GM06990 (cell line): ENCODE results near the gene MXI1.

Source experiments
- DNase-seq: peaks from one replicate; pipeline ENCODE4 v3.0.0-alpha.2; 2011; ENCODE audit not compliant: insufficient read length; ENCODE audit errors: extremely low read depth
- H3K27me3 ChIP-seq: replicated peaks from 2 replicates; pipeline ENCODE4 v1.6.0; 2011; ENCODE audit warnings: low read length; ENCODE audit not compliant: control insufficient read depth, insufficient read depth
- H3K36me3 ChIP-seq: 2 replicates; pipeline ENCODE4 v1.5.1; 2011; ENCODE audit warnings: low read length; ENCODE audit not compliant: control insufficient read depth, insufficient read depth
- H3K4me3 ChIP-seq: replicated peaks from 2 replicates; pipeline ENCODE4 v1.5.1; 2011; ENCODE audit warnings: low read depth, mild to moderate bottlenecking, control low read depth, low read length
- TF ChIP-seq, protein P1 (sequence below): IDR thresholded peaks from 2 replicates; pipeline ENCODE4 v1.5.1; 2011; ENCODE audit warnings: low read length, control low read depth, mild to moderate bottlenecking, inconsistent platforms; ENCODE audit not compliant: insufficient read depth, poor library complexity, severe bottlenecking

Gene MXI1

DNA sequence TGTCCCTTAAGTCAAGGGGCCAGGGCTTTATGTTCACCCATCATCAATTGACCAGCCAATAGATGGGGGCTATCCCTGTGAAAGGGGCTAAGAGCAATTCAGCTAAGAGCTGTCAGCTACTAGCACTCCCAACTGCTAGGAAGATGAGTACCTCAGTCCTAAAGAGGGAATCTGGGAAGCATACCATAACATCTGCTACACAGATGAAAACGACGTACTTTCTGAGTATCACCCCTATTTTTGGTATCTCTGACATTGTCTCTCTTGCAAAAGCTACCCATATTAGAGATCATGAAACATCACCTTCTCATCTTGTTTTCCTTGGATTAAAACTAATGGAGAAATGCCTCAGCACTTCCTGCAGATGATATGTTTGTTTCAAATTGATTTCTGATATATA is 104.8 kb downstream of the MXI1 start:
- Histone ChIP-seq H3K4me3 (no peak overlapping the region), H3K36me3 (no peaks in the 10 kb centered on the region), H3K27me3 (no peaks in the 10 kb centered on the region)
- TF ChIP-seq, protein P1, sequence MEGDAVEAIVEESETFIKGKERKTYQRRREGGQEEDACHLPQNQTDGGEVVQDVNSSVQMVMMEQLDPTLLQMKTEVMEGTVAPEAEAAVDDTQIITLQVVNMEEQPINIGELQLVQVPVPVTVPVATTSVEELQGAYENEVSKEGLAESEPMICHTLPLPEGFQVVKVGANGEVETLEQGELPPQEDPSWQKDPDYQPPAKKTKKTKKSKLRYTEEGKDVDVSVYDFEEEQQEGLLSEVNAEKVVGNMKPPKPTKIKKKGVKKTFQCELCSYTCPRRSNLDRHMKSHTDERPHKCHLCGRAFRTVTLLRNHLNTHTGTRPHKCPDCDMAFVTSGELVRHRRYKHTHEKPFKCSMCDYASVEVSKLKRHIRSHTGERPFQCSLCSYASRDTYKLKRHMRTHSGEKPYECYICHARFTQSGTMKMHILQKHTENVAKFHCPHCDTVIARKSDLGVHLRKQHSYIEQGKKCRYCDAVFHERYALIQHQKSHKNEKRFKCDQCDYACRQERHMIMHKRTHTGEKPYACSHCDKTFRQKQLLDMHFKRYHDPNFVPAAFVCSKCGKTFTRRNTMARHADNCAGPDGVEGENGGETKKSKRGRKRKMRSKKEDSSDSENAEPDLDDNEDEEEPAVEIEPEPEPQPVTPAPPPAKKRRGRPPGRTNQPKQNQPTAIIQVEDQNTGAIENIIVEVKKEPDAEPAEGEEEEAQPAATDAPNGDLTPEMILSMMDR = no peak
- no peak for DNase-seq

DNA sequence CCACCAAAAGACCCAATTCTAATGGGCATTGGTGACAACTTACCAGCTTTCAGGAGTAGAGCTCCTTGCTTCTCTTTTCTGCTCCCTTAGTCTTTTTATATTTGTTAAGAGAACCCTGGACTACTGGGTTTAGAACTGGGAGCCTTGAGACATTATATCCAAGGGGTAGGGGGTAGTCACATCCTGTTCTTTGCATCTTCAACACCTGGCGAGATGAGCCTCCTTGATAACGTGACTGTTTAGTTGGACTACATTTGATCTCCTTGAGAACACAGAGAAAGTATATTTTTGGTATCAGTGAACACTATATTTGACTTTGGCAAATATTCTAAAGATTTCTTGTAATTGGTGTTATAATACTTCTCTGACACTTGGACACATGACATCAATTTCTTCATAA is 106.3 kb downstream of the MXI1 start:
- TF ChIP-seq, protein P1 = no peak
- DNase-seq = no peak
- H3K27me3 ChIP-seq = no peaks in the 10 kb centered on the region
- no peaks in the 10 kb centered on the region for H3K36me3 ChIP-seq
- H3K4me3 ChIP-seq = no peak overlapping the region

DNA sequence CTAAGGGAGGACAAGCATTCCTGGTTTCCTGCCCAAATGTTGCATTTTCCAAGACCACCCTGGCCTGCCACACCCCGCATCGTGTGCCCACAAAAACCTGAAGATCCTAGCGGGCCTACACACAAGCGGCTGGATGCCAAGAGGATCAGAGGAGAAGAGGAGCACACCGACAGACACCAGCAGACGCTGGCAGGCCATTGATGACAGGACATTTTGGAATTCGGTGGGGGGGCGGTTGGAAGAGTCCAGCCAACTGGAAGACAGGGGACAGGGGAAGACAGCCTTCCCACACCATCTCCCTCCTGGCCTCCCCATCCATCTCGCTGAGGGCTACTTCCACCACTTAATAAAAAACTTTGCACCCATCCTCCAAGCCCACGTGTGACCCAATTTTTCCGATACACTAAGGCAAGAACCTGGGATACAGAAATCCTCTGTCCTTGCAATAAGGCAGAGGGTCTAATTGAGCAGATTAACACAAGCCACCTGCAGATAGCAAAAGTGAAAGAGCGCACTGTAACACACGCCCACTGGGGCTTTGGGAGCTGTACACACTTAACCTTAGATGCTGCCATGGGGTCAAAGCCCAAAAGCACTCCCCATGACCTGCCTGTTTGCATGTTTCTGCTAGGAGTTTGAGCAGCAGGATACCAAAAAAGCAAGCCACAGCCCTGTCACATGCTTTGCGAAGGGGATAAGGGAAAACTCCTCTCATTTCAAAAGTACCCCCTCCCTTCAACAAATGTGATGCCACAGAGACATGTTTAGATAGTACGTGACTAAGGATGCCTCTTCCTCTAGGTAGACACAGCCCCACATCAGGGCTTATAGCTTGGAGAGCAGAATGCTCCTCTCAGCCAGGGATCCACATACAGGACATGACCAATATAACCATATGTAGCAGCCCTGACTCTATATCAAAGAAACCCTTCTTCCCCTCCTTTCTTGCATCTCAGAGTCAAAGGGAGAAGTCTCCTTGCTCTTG is 110.8 kb downstream of the MXI1 start:
- TF ChIP-seq, protein P1 = no peak
- no peak for DNase-seq
- no peak overlapping the region for H3K4me3 ChIP-seq
- no peaks in the 10 kb centered on the region for H3K36me3 ChIP-seq
- H3K27me3 ChIP-seq = no peaks in the 10 kb centered on the region

DNA sequence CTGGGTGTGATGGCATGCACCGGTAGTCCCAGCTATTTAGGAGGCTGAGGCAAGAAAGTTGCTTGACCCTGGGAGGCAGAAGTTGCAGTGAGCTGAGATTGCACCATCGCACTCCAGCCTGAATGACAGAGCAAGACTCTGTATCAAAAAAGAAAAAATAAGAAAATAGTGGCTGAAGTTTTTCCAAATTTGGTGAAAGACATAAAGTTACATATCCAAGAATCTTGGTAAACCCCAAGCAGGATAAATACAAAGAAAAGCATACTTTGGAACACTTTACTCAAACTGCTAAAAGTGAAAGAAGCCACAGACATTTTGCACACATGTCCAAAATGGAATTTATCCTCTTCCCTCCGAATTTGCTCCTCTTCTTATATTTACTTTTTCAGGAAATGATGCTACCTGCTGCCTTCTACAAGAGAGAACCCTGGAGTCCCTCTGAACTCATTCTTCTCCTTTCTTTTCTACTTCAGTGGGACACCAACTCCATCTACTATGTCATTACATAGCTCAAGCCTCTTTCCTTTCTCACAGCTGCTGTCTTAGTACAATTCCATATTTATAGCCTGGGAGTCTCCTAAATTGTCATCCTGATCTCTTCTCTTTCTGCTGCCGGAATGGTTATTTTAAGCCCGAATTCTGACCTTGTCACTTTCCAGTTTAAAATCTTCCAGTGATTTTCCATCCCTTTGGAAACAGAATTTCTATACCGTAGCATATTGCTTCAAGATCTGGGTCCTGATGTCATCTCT is 114.6 kb downstream of the MXI1 start:
- TF ChIP-seq, protein P1 = no peak
- Histone ChIP-seq H3K36me3 (no peaks in the 10 kb centered on the region), H3K4me3 (no peak overlapping the region), H3K27me3 (no peaks in the 10 kb centered on the region)
- no peak for DNase-seq

DNA sequence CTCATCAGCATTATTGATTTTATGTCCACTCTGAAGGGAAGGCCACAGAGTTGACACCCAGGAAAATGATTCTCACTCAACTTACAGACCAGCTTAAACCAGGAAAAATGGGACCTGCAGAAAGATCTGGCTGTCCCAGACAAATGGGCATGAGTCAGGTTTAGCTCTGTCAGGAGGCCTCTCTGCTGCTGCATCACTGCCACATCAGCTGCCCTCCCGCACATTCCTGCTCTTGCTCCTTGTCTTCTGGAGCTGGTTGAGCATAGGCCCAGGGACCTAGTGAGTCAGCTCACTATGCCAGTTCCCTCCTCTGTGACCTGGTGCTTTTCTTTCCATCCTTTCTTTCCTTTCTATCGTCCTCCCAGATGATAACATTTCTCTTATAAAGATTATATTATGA is 116.1 kb downstream of the MXI1 start:
- H3K4me3 ChIP-seq = no peak overlapping the region
- no peaks in the 10 kb centered on the region for H3K27me3 ChIP-seq
- TF ChIP-seq, protein P1 = no peak
- DNase-seq = no peak
- H3K36me3 ChIP-seq = no peaks in the 10 kb centered on the region
